ENCODE data around the gene KIRREL3.

DNA sequence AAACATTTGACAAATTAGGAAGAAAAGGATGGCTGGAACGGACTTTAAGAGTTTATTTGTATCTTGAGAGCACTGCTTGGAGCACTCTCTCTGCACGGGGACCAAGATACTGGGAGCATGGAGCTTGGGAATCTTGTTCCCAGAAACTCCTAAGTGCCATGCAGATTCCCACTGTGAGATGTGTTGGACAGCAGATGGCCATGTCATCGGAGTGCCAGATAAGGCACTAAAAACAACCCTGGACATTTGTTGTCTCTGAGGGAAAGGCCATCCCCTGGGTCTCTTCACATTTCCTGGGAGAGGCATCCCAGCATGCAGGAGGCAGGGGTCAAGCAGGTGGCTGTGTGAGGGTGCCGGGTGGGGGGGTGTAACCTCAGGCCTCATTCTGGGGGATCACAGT lies 2.9 kb downstream of the KIRREL3 start:
- TF ChIP-seq, protein P1, sequence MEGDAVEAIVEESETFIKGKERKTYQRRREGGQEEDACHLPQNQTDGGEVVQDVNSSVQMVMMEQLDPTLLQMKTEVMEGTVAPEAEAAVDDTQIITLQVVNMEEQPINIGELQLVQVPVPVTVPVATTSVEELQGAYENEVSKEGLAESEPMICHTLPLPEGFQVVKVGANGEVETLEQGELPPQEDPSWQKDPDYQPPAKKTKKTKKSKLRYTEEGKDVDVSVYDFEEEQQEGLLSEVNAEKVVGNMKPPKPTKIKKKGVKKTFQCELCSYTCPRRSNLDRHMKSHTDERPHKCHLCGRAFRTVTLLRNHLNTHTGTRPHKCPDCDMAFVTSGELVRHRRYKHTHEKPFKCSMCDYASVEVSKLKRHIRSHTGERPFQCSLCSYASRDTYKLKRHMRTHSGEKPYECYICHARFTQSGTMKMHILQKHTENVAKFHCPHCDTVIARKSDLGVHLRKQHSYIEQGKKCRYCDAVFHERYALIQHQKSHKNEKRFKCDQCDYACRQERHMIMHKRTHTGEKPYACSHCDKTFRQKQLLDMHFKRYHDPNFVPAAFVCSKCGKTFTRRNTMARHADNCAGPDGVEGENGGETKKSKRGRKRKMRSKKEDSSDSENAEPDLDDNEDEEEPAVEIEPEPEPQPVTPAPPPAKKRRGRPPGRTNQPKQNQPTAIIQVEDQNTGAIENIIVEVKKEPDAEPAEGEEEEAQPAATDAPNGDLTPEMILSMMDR (IDR thresholded peaks at IDR 0.05), result no peak
- TF ChIP-seq EP300 (IDR thresholded peaks at IDR 0.05; ENCODE audit: low read depth), result no peak
- TF ChIP-seq POLR2AphosphoS5 (IDR thresholded peaks at IDR 0.05), result no peak
- no peak for TF ChIP-seq POLR2A (IDR thresholded peaks at IDR 0.05)
